Sigmoid colon (tissue), 7 donors: ENCODE results near the gene MRPL54. TPM values are rescaled to one million over a fixed set of nuclear protein-coding genes. Genes with fewer than 3 reads are reported as not detected.

Experiments used
- DNase-seq: peaks from one replicate; pipeline ENCODE4 v3.0.0-alpha.2; 2019
- H3K27ac ChIP-seq, 4 donors: fragments of 200-600 bp; sonication (generic); one replicate each; pipeline ENCODE4 v1.5.1; 2016 to 2019; ENCODE audit warnings: mild to moderate bottlenecking in 1 of 4
- H3K27me3 ChIP-seq, 3 donors: fragments of 200-600 bp; sonication (generic); one replicate each; pipeline ENCODE4 v1.5.1; 2019; ENCODE audit warnings: mild to moderate bottlenecking in 1 of 3
- H3K36me3 ChIP-seq, 4 donors: fragments of 200-600 bp; sonication (generic); one replicate each; pipeline ENCODE4 v1.5.1; 2016 to 2019
- H3K4me1 ChIP-seq, 4 donors: fragments of 200-600 bp; sonication (generic); one replicate each; pipeline ENCODE4 v1.5.1; 2017 to 2019
- H3K4me3 ChIP-seq, 4 donors: fragments of 200-600 bp; sonication (generic); one replicate each; pipeline ENCODE4 v1.5.1; 2017 to 2019; ENCODE audit warnings: mild to moderate bottlenecking in 2 of 4, moderate library complexity in 1 of 4
- H3K9me3 ChIP-seq, 4 donors: fragments of 200-600 bp in 3 of 4; sonication (generic) in 3 of 4; one replicate each; pipeline versions ENCODE4 v1.5.1 to v1.6.1; 2013 to 2019
- EP300 ChIP-seq, 4 donors: sonication (generic); formaldehyde crosslinking; IDR thresholded peaks; one replicate each; pipeline ENCODE4 v1.6.1; 2017; ENCODE audit warnings: antibody characterized with exemption in 4 of 4
- POLR2A ChIP-seq, 2 donors: fragments of 450-650 bp; IDR thresholded peaks; one replicate each; pipeline ENCODE4 v1.6.1; 2016; ENCODE audit warnings: antibody characterized with exemption in 2 of 2, mild to moderate bottlenecking in 2 of 2, moderate library complexity in 2 of 2
- POLR2AphosphoS5 ChIP-seq, 4 donors: sonication (generic); formaldehyde crosslinking; IDR thresholded peaks; one replicate each; pipeline ENCODE4 v1.6.1; 2017; ENCODE audit warnings: antibody characterized with exemption in 4 of 4
- WGBS, 2 donors: extraction: QIAGEN DNeasy Blood & Tissue Kit; methylation state at CpG; one replicate each; pipeline ENCODE4 v1.1.7; 2013; 5-methylcytosine and 5-hydroxymethylcytosine counted together
- intact Hi-C: fragments of 100-400 bp; cut with DNase I; formaldehyde crosslinking; loops from one replicate; pipeline ENCODE4 v1.15.1; 2023
- polyA plus RNA-seq, 3 donors: library from polyadenylated mRNA; stranded (reverse); fragments of 200-250 nt; gene quantifications; one replicate each; pipeline ENCODE4 v1.2.3, GENCODE V29; 2013
- total RNA-seq, 4 donors: library from RNA; depleted of rRNA; stranded (reverse); fragments of >200 nt; gene quantifications; one replicate each; pipeline ENCODE4 v1.1.0, GENCODE V29; 2016
- TF ChIP-seq, protein P1 (sequence below), 4 experiments: fragments of 450-650 bp in 3 of 4; fragments of 200-600 bp in 1 of 4; IDR thresholded peaks; one replicate each; pipeline ENCODE4 v1.5.1; 2016 to 2019; ENCODE audit warnings: antibody characterized with exemption in 4 of 4, mild to moderate bottlenecking in 3 of 4, moderate library complexity in 2 of 4
- donor health status: healthy with polysubstance abuse.
- donor health status: Bipolar disorder and iron deficiency.
- donor health status: healthy.

The MRPL54 gene
- total and polyA plus RNA-seq, 7 donors: 80.6 to 185 (median 105) TPM

DNA sequence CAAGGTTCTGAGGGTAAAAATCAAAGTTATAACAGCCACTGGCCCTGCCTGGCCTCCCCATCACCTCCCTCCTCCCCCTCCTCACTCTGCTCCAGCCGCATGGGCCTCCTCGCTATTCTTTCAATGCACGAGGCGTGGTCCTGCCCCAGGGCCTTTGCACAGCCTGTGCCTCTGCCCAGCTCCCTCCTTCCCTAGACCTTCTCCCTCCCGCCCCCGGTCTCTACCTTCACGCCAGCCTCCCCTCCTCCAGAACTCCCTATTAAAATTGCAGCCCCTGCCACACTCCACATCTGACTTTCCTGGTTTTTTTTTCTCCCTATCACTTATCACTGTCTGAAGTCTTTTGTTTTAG is 6.2 kb downstream of the MRPL54 start:
- no peak for DNase-seq
- H3K27ac ChIP-seq: no peak overlapping the region
- H3K9me3 ChIP-seq: no peaks in the 10 kb centered on the region
- peaks cover 0 to 10% (median 0%) of the 10 kb centered on the region in 3 donors for H3K27me3 ChIP-seq
- H3K36me3 ChIP-seq: peaks cover 13 to 43% (median 27%) of the 10 kb centered on the region in 4 donors
- peaks cover 0 to 6% (median 2%) of the 10 kb centered on the region in 4 donors for H3K4me1 ChIP-seq
- 96 to 97% methylated on average over 7 of the region's 7 CpGs for WGBS, 2 donors
- no peak overlapping the region for H3K4me3 ChIP-seq
- intact Hi-C loops: no loop called here
- TF ChIP-seq POLR2A (IDR thresholded peaks at IDR 0.05) (no peak), EP300 (IDR thresholded peaks at IDR 0.05) (no peak), POLR2AphosphoS5 (IDR thresholded peaks at IDR 0.05) (no peak)
- TF ChIP-seq, protein P1, sequence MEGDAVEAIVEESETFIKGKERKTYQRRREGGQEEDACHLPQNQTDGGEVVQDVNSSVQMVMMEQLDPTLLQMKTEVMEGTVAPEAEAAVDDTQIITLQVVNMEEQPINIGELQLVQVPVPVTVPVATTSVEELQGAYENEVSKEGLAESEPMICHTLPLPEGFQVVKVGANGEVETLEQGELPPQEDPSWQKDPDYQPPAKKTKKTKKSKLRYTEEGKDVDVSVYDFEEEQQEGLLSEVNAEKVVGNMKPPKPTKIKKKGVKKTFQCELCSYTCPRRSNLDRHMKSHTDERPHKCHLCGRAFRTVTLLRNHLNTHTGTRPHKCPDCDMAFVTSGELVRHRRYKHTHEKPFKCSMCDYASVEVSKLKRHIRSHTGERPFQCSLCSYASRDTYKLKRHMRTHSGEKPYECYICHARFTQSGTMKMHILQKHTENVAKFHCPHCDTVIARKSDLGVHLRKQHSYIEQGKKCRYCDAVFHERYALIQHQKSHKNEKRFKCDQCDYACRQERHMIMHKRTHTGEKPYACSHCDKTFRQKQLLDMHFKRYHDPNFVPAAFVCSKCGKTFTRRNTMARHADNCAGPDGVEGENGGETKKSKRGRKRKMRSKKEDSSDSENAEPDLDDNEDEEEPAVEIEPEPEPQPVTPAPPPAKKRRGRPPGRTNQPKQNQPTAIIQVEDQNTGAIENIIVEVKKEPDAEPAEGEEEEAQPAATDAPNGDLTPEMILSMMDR (IDR thresholded peaks at IDR 0.05): no peak

- no peaks in the 10 kb centered on the region for H3K9me3 ChIP-seq
- H3K27ac ChIP-seq: no peak overlapping the region
- no peak for DNase-seq
- 85 to 92% methylated on average over 17 of the region's 17 CpGs for WGBS, 2 donors
- intact Hi-C loops: no loop called here
- no peaks in the 10 kb centered on the region for H3K4me1 ChIP-seq
- no peak for TF ChIP-seq POLR2AphosphoS5 (IDR thresholded peaks at IDR 0.05)
- TF ChIP-seq, protein P1 (IDR thresholded peaks at IDR 0.05): no peak
- no peak for TF ChIP-seq POLR2A (IDR thresholded peaks at IDR 0.05)
- no peak for TF ChIP-seq EP300 (IDR thresholded peaks at IDR 0.05)
- peaks cover 0 to 10% (median 0%) of the 10 kb centered on the region in 3 donors for H3K27me3 ChIP-seq
- H3K36me3 ChIP-seq: peaks cover 13 to 43% (median 27%) of the 10 kb centered on the region in 4 donors
- no peak overlapping the region for H3K4me3 ChIP-seq
Observed at GRCh38 chr19:3769494-3769893, 7.0 kb downstream of the MRPL54 start.

DNA sequence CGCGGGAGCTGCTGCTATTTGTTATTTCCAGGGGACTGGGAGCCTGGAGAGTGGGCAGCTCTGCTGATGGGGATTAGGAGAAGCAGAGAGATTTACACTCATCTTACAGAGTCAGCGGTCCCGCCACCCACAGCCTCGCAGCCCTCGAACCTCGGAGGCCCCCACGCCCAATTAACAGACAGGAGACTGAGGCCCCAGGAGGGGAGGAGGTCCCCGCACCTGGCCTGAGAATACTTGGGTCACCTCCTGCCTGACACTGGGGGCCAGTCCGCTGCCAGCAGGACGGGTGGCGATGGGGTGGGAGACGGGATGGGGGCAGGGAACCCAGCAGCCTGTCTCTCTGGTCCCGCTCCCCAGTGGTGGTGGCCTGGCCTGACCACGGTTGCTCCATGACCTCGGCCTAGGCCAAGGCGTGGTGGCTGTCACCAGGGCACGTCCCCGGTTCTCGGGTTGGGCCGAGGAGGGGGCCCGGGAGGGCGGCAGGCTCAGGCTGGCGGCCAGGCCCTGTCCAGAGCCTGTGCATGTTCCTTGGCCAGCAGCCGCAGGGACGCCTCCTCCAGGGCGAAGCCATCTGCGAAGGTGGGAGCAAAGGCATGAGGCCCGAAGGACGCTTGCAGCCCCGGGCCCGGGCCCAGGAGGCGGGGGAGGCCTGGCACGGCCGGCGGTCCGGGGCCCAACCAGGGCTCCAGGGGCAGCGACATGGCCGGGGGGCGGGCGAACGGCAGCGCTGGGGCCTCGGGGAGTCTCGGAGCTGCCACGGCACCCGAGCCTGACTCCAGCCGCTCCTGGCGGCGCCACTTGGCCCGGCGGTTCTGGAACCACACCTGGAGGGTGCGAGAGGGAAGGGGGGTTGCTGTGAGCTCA is 7.9 kb downstream of the MRPL54 start:
- intact Hi-C loops: no loop called here
- TF ChIP-seq, protein P1 (IDR thresholded peaks at IDR 0.05): no peak
- TF ChIP-seq POLR2AphosphoS5 (IDR thresholded peaks at IDR 0.05) (no peak), EP300 (IDR thresholded peaks at IDR 0.05) (no peak), POLR2A (IDR thresholded peaks at IDR 0.05) (no peak)
- Histone ChIP-seq H3K27me3 (peaks cover 0 to 10% (median 0%) of the 10 kb centered on the region in 3 donors), H3K36me3 (peaks cover 13 to 39% (median 24%) of the 10 kb centered on the region in 4 donors), H3K27ac (no peak overlapping the region), H3K4me1 (no peaks in the 10 kb centered on the region), H3K9me3 (no peaks in the 10 kb centered on the region), H3K4me3 (no peak overlapping the region)
- 80 to 85% methylated on average over 53 of the region's 53 CpGs for WGBS, 2 donors
- no peak for DNase-seq

GRCh38 chr19:3771000-3771905 is 8.8 kb downstream of the MRPL54 start:
- Histone ChIP-seq H3K4me3 (no peak overlapping the region), H3K9me3 (no peaks in the 10 kb centered on the region), H3K27ac (no peak overlapping the region), H3K27me3 (peaks cover 0 to 10% (median 0%) of the 10 kb centered on the region in 3 donors), H3K36me3 (peaks cover 13 to 30% (median 20%) of the 10 kb centered on the region in 4 donors), H3K4me1 (no peaks in the 10 kb centered on the region)
- DNase-seq: no peak
- TF ChIP-seq POLR2A (IDR thresholded peaks at IDR 0.05): no peak
- TF ChIP-seq, protein P1 (IDR thresholded peaks at IDR 0.05): no peak
- no peak for TF ChIP-seq EP300 (IDR thresholded peaks at IDR 0.05)
- TF ChIP-seq POLR2AphosphoS5 (IDR thresholded peaks at IDR 0.05): no peak
- intact Hi-C loops: no loop called here
- WGBS, 2 donors: 81 to 86% methylated on average over 35 of the region's 35 CpGs
